ENCODE data around the gene ADCY2.

The ADCY2 gene

GRCh38 chr5:7537573-7537972 is 141.6 kb downstream of the ADCY2 start:
- Histone ChIP-seq H3K4me3 (ENCODE audit: low read depth, low read length) (no peak overlapping the region), H3K36me3 (replicated peaks) (no peaks in the 10 kb centered on the region), H3K27me3 (replicated peaks) (no peaks in the 10 kb centered on the region), H3K27ac (no peak overlapping the region)
- no peak for TF ChIP-seq CTCF (IDR thresholded peaks at IDR 0.05; ENCODE audit: low read depth, low read length, missing control alignments)
- in situ Hi-C loops (cut with HindIII; ENCODE audit: low pct_ligation_motif_present, low sequenced_read_pairs), result no loop called here
- DNase-seq, result no peak

- Histone ChIP-seq H3K27me3 (replicated peaks) (no peaks in the 10 kb centered on the region), H3K4me3 (ENCODE audit: low read depth, low read length) (no peak overlapping the region), H3K36me3 (replicated peaks) (no peaks in the 10 kb centered on the region), H3K27ac (no peak overlapping the region)
- no peak for TF ChIP-seq CTCF (IDR thresholded peaks at IDR 0.05; ENCODE audit: low read depth, low read length, missing control alignments)
- in situ Hi-C loops (cut with HindIII; ENCODE audit: low pct_ligation_motif_present, low sequenced_read_pairs), result no loop called here
- no peak for DNase-seq
These were observed 143.6 kb downstream of the ADCY2 start for GRCh38 chr5:7539571-7539970.

- no peaks in the 10 kb centered on the region for H3K36me3 ChIP-seq (replicated peaks)
- no peak for TF ChIP-seq CTCF (IDR thresholded peaks at IDR 0.05; ENCODE audit: low read depth, low read length, missing control alignments)
- no peak for DNase-seq
- H3K27ac ChIP-seq, result no peak overlapping the region
- no peak overlapping the region for H3K4me3 ChIP-seq (ENCODE audit: low read depth, low read length)
- in situ Hi-C loops (cut with HindIII; ENCODE audit: low pct_ligation_motif_present, low sequenced_read_pairs), result no loop called here
- no peaks in the 10 kb centered on the region for H3K27me3 ChIP-seq (replicated peaks)
These were observed 145.0 kb downstream of the ADCY2 start for GRCh38 chr5:7540736-7541485.

GRCh38 chr5:7541898-7542297 is 146.0 kb downstream of the ADCY2 start:
- no peak for TF ChIP-seq CTCF (IDR thresholded peaks at IDR 0.05; ENCODE audit: low read depth, low read length, missing control alignments)

GRCh38 chr5:7546555-7546954 is 150.6 kb downstream of the ADCY2 start:
- H3K36me3 ChIP-seq (replicated peaks), result no peaks in the 10 kb centered on the region
- no peak for DNase-seq
- no peak for TF ChIP-seq CTCF (IDR thresholded peaks at IDR 0.05; ENCODE audit: low read depth, low read length, missing control alignments)

More at GRCh38 chr5:7541898-7542297, 146.0 kb downstream of the ADCY2 start:
- no peaks in the 10 kb centered on the region for H3K27me3 ChIP-seq (replicated peaks)
- H3K36me3 ChIP-seq (replicated peaks), result no peaks in the 10 kb centered on the region
- no peak overlapping the region for H3K4me3 ChIP-seq (ENCODE audit: low read depth, low read length)
- in situ Hi-C loops (cut with HindIII; ENCODE audit: low pct_ligation_motif_present, low sequenced_read_pairs), result no loop called here
- no peak overlapping the region for H3K27ac ChIP-seq
- DNase-seq, result no peak

GRCh38 chr5:7548596-7548995 is 152.7 kb downstream of the ADCY2 start:
- DNase-seq, result no peak
- Histone ChIP-seq H3K27ac (no peak overlapping the region), H3K27me3 (replicated peaks) (no peaks in the 10 kb centered on the region), H3K36me3 (replicated peaks) (no peaks in the 10 kb centered on the region), H3K4me3 (ENCODE audit: low read depth, low read length) (no peak overlapping the region)
- no peak for TF ChIP-seq CTCF (IDR thresholded peaks at IDR 0.05; ENCODE audit: low read depth, low read length, missing control alignments)
- in situ Hi-C loops (cut with HindIII; ENCODE audit: low pct_ligation_motif_present, low sequenced_read_pairs), result no loop called here

More at GRCh38 chr5:7546555-7546954, 150.6 kb downstream of the ADCY2 start:
- Histone ChIP-seq H3K27me3 (replicated peaks) (no peaks in the 10 kb centered on the region), H3K27ac (no peak overlapping the region), H3K4me3 (ENCODE audit: low read depth, low read length) (no peak overlapping the region)
- in situ Hi-C loops (cut with HindIII; ENCODE audit: low pct_ligation_motif_present, low sequenced_read_pairs), result no loop called here

Data from brain microvascular endothelial cell (primary cell).